GM12878 (cell line): Measurements from ENCODE around the gene FANCL.

ENCODE experiments used
- CTCF ChIP-seq, 3 experiments: IDR thresholded peaks in 2 of 3; conservative IDR thresholded peaks in 1 of 3; 2 replicates each; pipeline ENCODE4 v1.5.1; 2011; ENCODE audit warnings: low read depth in 3 of 3, low read length in 3 of 3, mild to moderate bottlenecking in 3 of 3, control low read depth in 2 of 3, moderate library complexity in 2 of 3, inconsistent platforms in 1 of 3, mixed read lengths in 1 of 3; ENCODE audit not compliant: control insufficient read depth in 2 of 3, insufficient read depth in 1 of 3; ENCODE audit errors: extremely low read depth in 1 of 3
- FOS ChIP-seq: IDR thresholded peaks from 3 replicates; pipeline ENCODE4 v1.6.1; 2011; ENCODE audit warnings: borderline replicate concordance; ENCODE audit not compliant: insufficient read length; ENCODE audit errors: extremely low read depth
- SMAD1 ChIP-seq: fragments of 450-650 bp; IDR thresholded peaks from 2 replicates; pipeline ENCODE4 v1.6.1; 2018; ENCODE audit warnings: mild to moderate bottlenecking, low read depth; ENCODE audit not compliant: partially characterized antibody
- SREBF2 ChIP-seq: IDR thresholded peaks from 2 replicates; pipeline ENCODE4 v1.6.1; 2012; ENCODE audit warnings: mild to moderate bottlenecking, low read length
- TAF1 ChIP-seq: IDR thresholded peaks from 2 replicates; pipeline ENCODE4 v1.6.1; 2011; ENCODE audit warnings: mild to moderate bottlenecking, low read depth, low read length, borderline replicate concordance
- YY1 ChIP-seq: IDR thresholded peaks from 2 replicates; pipeline ENCODE4 v1.6.1; 2011; ENCODE audit warnings: low read depth, mild to moderate bottlenecking, low read length

- TF ChIP-seq SMAD1 (no peak), CTCF (IDR thresholded peaks at IDR 0.05 in 2 of 3, conservative IDR thresholded peaks at IDR 0.05 in 1 of 3; ENCODE audit: control insufficient read depth in 2 of 3, extremely low read depth in 1 of 3, insufficient read depth in 1 of 3, low read depth in 3 of 3, low read length in 3 of 3) (no peak), TAF1 (no peak), YY1 (no peak), SREBF2 (no peak), FOS (no peak)
Observed at GRCh38 chr2:58194458-58194857, 46.7 kb downstream of the FANCL start.
